ENCODE measurements around the gene PTPRU. TPM values are rescaled to one million over a fixed set of nuclear protein-coding genes. Genes with fewer than 3 reads are reported as not detected.

Gene PTPRU
- total RNA-seq, 1 experiment from 2014 or later = 40.7 TPM

- H3K9me2 ChIP-seq (ENCODE audit: insufficient read depth) = no peaks in the 10 kb centered on the region
- peaks cover 0 to 11% of the 10 kb centered on the region in 2 experiments; a peak in 1 of 4 replicates for H3K4me1 ChIP-seq (ENCODE audit: control insufficient read depth in 1 of 2, insufficient read depth in 2 of 2, low read length in 2 of 2)
- no peak overlapping the region for H3K9ac ChIP-seq (ENCODE audit: low read length)
- DNase-seq (ENCODE audit: low read depth, low spot score) (no peak), ATAC-seq (peak; percentile 100)
- peak overlapping the region; percentile 26 for H3K4me2 ChIP-seq (ENCODE audit: low read length)
- TF ChIP-seq SP1 (IDR thresholded peaks at IDR 0.05; ENCODE audit: low read depth) (0 out of 2 replicates have a peak, but pooled peaks have one; percentile 24), EZH2 (IDR thresholded peaks at IDR 0.05) (no peak)
- H3K36me3 ChIP-seq (ENCODE audit: control insufficient read depth in 1 of 2, insufficient read depth in 2 of 2, low read length in 2 of 2) = no peaks in the 10 kb centered on the region
- ChIA-PET RAD21 (ENCODE audit: low non-redundant PET in 1 of 2, low total read pairs in 2 of 2, uncharacterized antibody in 2 of 2, unreplicated experiment in 2 of 2) (interaction anchor here in 1 of 2 experiments (0.7 kb wide), 1 partner anchor 74 kb away, joined by 5 read pairs; no protein-coding TSS in a partner anchor), CTCF (interaction anchor here (1.2 kb wide), 1 partner anchor 15 kb away, joined by 5 read pairs; no protein-coding TSS in a partner anchor), POLR2A (interaction anchor here (0.6 to 1.3 kb wide), 2 partner anchors 19 to 1019 kb away, joined by 3 to 4 read pairs; no protein-coding TSS in a partner anchor)
- no peaks in the 10 kb centered on the region for H3K79me2 ChIP-seq (ENCODE audit: insufficient read depth, low read length)
- no peak overlapping the region for H2AFZ ChIP-seq (ENCODE audit: low read depth, low read length, poor library complexity, severe bottlenecking)
- H3K4me3 ChIP-seq (replicated peaks in 1 of 2; ENCODE audit: low read depth in 1 of 2, low read length in 2 of 2) = no peak overlapping the region
- no TSS peak for BruUV-seq (replicated peaks)
- no peaks in the 10 kb centered on the region for H3K9me3 ChIP-seq (ENCODE audit: control insufficient read depth in 1 of 2, insufficient read depth in 1 of 2, low read depth in 1 of 2, low read length in 2 of 2)
- intact Hi-C loops (cut with micrococcal nuclease) = no loop called here
- 0 out of 2 replicates have a peak, but pooled peaks cover 3% of the 10 kb centered on the region for H3K27me3 ChIP-seq (ENCODE audit: insufficient read depth, low read length)
- no peak overlapping the region for H3K27ac ChIP-seq (ENCODE audit: low read depth, low read length)
- H4K20me1 ChIP-seq (ENCODE audit: insufficient read depth) = no peaks in the 10 kb centered on the region
Observed at GRCh38 chr1:29356663-29357062, 120.3 kb downstream of the PTPRU start.

GRCh38 chr1:29357452-29357851 is 121.1 kb downstream of the PTPRU start:
- TF ChIP-seq SP1 (IDR thresholded peaks at IDR 0.05; ENCODE audit: low read depth) (no peak), ZNF274 (IDR thresholded peaks at IDR 0.05; ENCODE audit: low read depth, low read length) (no peak), RAD21 (IDR thresholded peaks at IDR 0.05; ENCODE audit: low read depth) (no peak), REST (IDR thresholded peaks at IDR 0.05; ENCODE audit: low read depth) (no peak), CBX3 (IDR thresholded peaks at IDR 0.05; ENCODE audit: low read depth) (no peak), EZH2 (IDR thresholded peaks at IDR 0.05) (no peak), CTCF (IDR thresholded peaks at IDR 0.05 in 2 of 3, conservative IDR thresholded peaks at IDR 0.05 in 1 of 3; ENCODE audit: borderline replicate concordance in 1 of 3, insufficient read depth in 1 of 3, low read depth in 2 of 3, low read length in 2 of 3) (no peak), ZBTB33 (IDR thresholded peaks at IDR 0.05; ENCODE audit: extremely low read depth, insufficient replicate concordance, low read length) (no peak), EGR1 (IDR thresholded peaks at IDR 0.05; ENCODE audit: low read depth) (no peak), JUND (IDR thresholded peaks at IDR 0.05) (no peak), SRF (IDR thresholded peaks at IDR 0.05; ENCODE audit: low read depth) (no peak)
- no peaks in the 10 kb centered on the region for H4K20me1 ChIP-seq (ENCODE audit: insufficient read depth)
- POLR2A ChIA-PET = no interaction called here
- CTCF ChIA-PET = no interaction called here
- peaks cover 0 to 11% of the 10 kb centered on the region in 2 experiments; a peak in 1 of 4 replicates for H3K4me1 ChIP-seq (ENCODE audit: control insufficient read depth in 1 of 2, insufficient read depth in 2 of 2, low read length in 2 of 2)
- no peak overlapping the region for H2AFZ ChIP-seq (ENCODE audit: low read depth, low read length, poor library complexity, severe bottlenecking)
- H3K9me3 ChIP-seq (ENCODE audit: control insufficient read depth in 1 of 2, insufficient read depth in 1 of 2, low read depth in 1 of 2, low read length in 2 of 2) = no peaks in the 10 kb centered on the region
- RAD21 ChIA-PET (ENCODE audit: low non-redundant PET in 1 of 2, low total read pairs in 2 of 2, uncharacterized antibody in 2 of 2, unreplicated experiment in 2 of 2) = no interaction called here
- H3K79me2 ChIP-seq (ENCODE audit: insufficient read depth, low read length) = no peaks in the 10 kb centered on the region
- H3K27ac ChIP-seq (ENCODE audit: low read depth, low read length) = no peak overlapping the region
- no peak overlapping the region for H3K9ac ChIP-seq (ENCODE audit: low read length)
- H3K4me3 ChIP-seq (replicated peaks in 1 of 2; ENCODE audit: low read depth in 1 of 2, low read length in 2 of 2) = no peak overlapping the region
- no peak overlapping the region for H3K4me2 ChIP-seq (ENCODE audit: low read length)
- no peaks in the 10 kb centered on the region for H3K9me2 ChIP-seq (ENCODE audit: insufficient read depth)
- ATAC-seq (no peak), DNase-seq (ENCODE audit: low read depth, low spot score) (no peak)
- intact Hi-C loops (cut with micrococcal nuclease) = no loop called here
- H3K36me3 ChIP-seq (ENCODE audit: control insufficient read depth in 1 of 2, insufficient read depth in 2 of 2, low read length in 2 of 2) = no peaks in the 10 kb centered on the region
- BruUV-seq (replicated peaks) = no TSS peak
- H3K27me3 ChIP-seq (ENCODE audit: insufficient read depth, low read length) = no peaks in the 10 kb centered on the region
